GM13976 (cell line): ENCODE data around the gene CYP46A1.
A peak's percentile ranks its signal among the peaks of the same experiment; 100 is the strongest.

Source experiments
- DNase-seq: peaks from one replicate; pipeline ENCODE4 v3.0.0; 2012; ENCODE audit warnings: low spot score
- in situ Hi-C: fragments of 300-500 bp; cut with MboI; formaldehyde crosslinking; loops from one replicate; pipeline ENCODE4 v1.12.0; 2022; ENCODE audit warnings: low sequenced_read_pairs, mixed read lengths, inconsistent platforms; ENCODE audit not compliant: unreplicated experiment
- TF ChIP-seq, protein P1 (sequence below): IDR thresholded peaks from 2 replicates; pipeline ENCODE4 v1.5.1; 2012; ENCODE audit warnings: borderline replicate concordance, mild to moderate bottlenecking; ENCODE audit not compliant: insufficient read depth; ENCODE audit errors: extremely low read depth, missing control alignments, control extremely low read depth

The CYP46A1 gene

GRCh38 chr14:99688210-99688581, 4.1 kb downstream of the CYP46A1 start:
- no peak for DNase-seq
- TF ChIP-seq, protein P1, sequence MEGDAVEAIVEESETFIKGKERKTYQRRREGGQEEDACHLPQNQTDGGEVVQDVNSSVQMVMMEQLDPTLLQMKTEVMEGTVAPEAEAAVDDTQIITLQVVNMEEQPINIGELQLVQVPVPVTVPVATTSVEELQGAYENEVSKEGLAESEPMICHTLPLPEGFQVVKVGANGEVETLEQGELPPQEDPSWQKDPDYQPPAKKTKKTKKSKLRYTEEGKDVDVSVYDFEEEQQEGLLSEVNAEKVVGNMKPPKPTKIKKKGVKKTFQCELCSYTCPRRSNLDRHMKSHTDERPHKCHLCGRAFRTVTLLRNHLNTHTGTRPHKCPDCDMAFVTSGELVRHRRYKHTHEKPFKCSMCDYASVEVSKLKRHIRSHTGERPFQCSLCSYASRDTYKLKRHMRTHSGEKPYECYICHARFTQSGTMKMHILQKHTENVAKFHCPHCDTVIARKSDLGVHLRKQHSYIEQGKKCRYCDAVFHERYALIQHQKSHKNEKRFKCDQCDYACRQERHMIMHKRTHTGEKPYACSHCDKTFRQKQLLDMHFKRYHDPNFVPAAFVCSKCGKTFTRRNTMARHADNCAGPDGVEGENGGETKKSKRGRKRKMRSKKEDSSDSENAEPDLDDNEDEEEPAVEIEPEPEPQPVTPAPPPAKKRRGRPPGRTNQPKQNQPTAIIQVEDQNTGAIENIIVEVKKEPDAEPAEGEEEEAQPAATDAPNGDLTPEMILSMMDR = no peak
- in situ Hi-C loops = no loop called here

DNA sequence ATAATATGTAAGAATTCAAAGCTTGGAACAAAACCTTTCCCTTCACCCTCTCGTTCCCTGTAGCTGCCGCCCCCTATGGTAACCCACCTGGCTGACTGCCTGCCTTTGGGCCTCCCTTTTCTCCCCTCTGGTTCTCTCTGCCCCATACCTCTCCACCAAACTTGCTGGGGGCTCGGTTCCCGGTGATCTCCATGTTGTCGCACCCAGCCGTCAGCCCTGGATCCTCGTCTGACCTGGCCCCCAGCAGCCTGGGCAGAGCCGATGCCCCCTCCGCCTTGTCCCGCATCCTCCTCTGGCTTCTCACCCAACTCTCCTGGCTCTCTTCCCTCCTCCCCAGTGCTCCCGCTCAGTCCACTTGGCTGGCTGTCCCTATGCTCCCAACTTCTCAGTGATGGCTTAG, 4.5 kb downstream of the CYP46A1 start:
- in situ Hi-C loops = no loop called here
- TF ChIP-seq, protein P1 = no peak
- peak; percentile 6 for DNase-seq

GRCh38 chr14:99689266-99690236, 5.5 kb downstream of the CYP46A1 start:
- TF ChIP-seq, protein P1 = no peak
- in situ Hi-C loops = no loop called here

DNA sequence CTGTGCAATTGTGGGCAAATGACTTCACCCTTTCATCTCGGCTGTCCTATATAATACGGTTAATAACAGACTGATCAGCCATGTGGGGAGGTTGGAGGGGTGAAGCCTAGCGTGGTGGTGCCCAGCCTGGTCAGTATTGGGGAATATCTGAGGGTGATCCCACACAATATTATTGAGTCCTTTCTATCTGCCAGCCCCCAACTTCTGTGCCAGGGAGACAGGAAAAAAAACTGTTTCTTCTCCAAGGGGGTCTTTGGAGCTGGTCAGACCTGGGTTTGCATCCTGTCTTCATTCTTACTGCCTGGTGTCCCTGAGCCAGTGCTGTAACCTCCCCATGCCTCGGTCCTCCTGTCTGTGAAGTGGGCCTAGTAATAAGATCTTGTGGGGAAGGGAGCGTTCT, 6.5 kb downstream of the CYP46A1 start:
- TF ChIP-seq, protein P1 = no peak
- in situ Hi-C loops = no loop called here
- DNase-seq = no peak

More at GRCh38 chr14:99689266-99690236, 5.5 kb downstream of the CYP46A1 start:
- DNase-seq = no peak

DNA sequence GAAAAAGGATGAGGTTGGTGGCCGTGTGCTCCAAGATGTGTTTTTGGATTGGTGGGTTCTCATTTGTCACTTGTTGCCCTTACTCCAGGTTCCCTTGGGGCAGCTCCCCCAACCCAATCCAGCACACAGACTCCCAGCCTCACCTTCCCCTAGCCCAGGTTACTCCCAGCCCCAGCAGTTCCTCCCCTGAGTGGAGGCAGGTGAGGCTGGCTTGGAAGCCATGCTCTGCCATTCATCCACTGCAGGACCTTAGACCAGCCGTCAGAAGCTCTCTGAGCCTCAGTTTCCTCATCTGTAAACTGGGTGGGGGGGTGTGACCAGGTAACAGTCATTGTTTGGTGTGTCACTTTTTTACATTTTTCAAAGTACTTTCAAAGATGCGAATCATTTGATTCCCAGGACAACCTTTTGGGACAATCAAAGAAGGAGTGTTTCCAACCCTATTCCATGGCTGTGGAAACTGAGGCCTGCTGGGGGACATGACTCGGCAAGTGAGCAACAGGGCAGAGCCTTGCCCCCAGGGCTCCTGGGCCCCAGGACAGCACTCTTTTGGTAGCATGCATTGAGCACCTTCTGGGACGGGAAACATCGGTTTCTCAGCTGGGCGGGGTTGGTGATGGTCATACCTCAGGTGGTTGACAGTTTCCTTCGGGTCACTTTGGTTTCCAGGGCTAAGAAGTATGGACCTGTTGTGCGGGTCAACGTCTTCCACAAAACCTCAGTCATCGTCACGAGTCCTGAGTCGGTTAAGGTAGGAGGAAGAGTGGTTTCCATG, 7.2 kb downstream of the CYP46A1 start:
- DNase-seq = no peak
- TF ChIP-seq, protein P1 = no peak
- in situ Hi-C loops = no loop called here

- TF ChIP-seq, protein P1 = no peak
- DNase-seq = no peak
- in situ Hi-C loops = no loop called here
Observed at GRCh38 chr14:99693918-99694317, 9.8 kb downstream of the CYP46A1 start.
